Measurements from ENCODE around the gene KLHL29. TPM values are rescaled to one million over a fixed set of nuclear protein-coding genes. Genes with fewer than 3 reads are reported as not detected.

KLHL29 gene
- total and polyA plus RNA-seq, 2 of the 13 experiments (the other 11 are each of a cell fraction or from before 2014, with no cell fraction given) = 0.01 TPM; not detected in 1

DNA sequence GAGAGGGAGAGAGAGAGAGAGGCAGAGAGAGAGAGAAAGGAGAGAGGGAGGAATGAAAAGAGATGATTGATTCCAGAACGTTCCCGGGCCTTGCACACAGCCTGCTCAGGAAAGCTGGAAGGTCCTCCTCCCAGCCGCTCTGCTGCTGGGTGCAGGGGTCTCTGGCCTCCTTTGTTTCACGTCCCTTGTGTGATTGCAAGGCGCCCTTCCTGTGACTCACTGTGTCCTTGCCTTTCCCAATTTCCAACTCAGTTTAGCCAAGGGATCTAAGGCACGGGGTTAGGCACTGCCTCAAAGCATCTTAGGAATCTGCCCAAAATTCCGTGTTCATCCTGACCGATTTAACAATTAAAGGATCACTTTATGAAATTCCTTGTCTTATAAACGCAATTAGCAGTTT, 221.2 kb downstream of the KLHL29 start:
- H3K4me3 ChIP-seq (replicated peaks in 1 of 3; ENCODE audit: insufficient read depth in 1 of 3, low read depth in 2 of 3, low read length in 3 of 3) = no peak overlapping the region
- ATAC-seq = no peak
- peaks cover 4% of the 10 kb centered on the region; the same call in 1 of the 2 replicates for H3K9me3 ChIP-seq (ENCODE audit: low read length)
- no peaks in the 10 kb centered on the region for H4K20me1 ChIP-seq (ENCODE audit: insufficient read depth, low read length)
- H3K27ac ChIP-seq (ENCODE audit: extremely low read length, insufficient read depth, low read length) = no peak overlapping the region
- H3K79me2 ChIP-seq (ENCODE audit: insufficient read depth, low read length) = no peaks in the 10 kb centered on the region
- H3K36me3 ChIP-seq (replicated peaks in 1 of 2; ENCODE audit: control insufficient read depth in 1 of 2, insufficient read depth in 2 of 2, low read length in 2 of 2) = no peaks in the 10 kb centered on the region
- intact Hi-C loops (cut with micrococcal nuclease; ENCODE audit: unreplicated experiment) = no loop called here
- H3K9ac ChIP-seq (ENCODE audit: insufficient read depth, low read depth, low read length) = no peak overlapping the region
- H3K27me3 ChIP-seq (ENCODE audit: control insufficient read depth in 1 of 2, insufficient read depth in 2 of 2, low read length in 2 of 2) = peaks cover 4 to 52% of the 10 kb centered on the region in 2 experiments; a peak in 4 of 5 replicates
- 34% methylated on average over 9 of the region's 9 CpGs for WGBS (ENCODE audit: low lambda C conversion rate)
- BruUV-seq (replicated peaks) = no TSS peak
- no peak overlapping the region for H3K4me2 ChIP-seq (ENCODE audit: low read depth, low read length)
- no peak for TF ChIP-seq ZNF124 (CRISPR knock-in tag; IDR thresholded peaks at IDR 0.05)
- no peak for TF ChIP-seq TGIF2 (CRISPR knock-in tag; IDR thresholded peaks at IDR 0.05)
- TF ChIP-seq, protein P1, sequence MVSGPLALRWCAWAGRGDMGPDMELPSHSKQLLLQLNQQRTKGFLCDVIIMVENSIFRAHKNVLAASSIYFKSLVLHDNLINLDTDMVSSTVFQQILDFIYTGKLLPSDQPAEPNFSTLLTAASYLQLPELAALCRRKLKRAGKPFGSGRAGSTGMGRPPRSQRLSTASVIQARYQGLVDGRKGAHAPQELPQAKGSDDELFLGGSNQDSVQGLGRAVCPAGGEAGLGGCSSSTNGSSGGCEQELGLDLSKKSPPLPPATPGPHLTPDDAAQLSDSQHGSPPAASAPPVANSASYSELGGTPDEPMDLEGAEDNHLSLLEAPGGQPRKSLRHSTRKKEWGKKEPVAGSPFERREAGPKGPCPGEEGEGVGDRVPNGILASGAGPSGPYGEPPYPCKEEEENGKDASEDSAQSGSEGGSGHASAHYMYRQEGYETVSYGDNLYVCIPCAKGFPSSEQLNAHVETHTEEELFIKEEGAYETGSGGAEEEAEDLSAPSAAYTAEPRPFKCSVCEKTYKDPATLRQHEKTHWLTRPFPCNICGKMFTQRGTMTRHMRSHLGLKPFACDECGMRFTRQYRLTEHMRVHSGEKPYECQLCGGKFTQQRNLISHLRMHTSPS (CRISPR knock-in tag; IDR thresholded peaks at IDR 0.05; ENCODE audit: low read depth) = no peak
- TF ChIP-seq ZNF619 (CRISPR knock-in tag; IDR thresholded peaks at IDR 0.05) = no peak
- TF ChIP-seq MYC (CRISPR knock-in tag; IDR thresholded peaks at IDR 0.05; ENCODE audit: borderline replicate concordance) = no peak
- no peak for TF ChIP-seq PHF8 (CRISPR knock-in tag; IDR thresholded peaks at IDR 0.05)
- TF ChIP-seq PATZ1 (CRISPR knock-in tag; IDR thresholded peaks at IDR 0.05) = no peak
- no peak for TF ChIP-seq ONECUT2 (CRISPR knock-in tag; IDR thresholded peaks at IDR 0.05)
- no peak for TF ChIP-seq ZNF75D (CRISPR knock-in tag; IDR thresholded peaks at IDR 0.05; ENCODE audit: borderline replicate concordance)
- no peak for TF ChIP-seq ZNF331 (CRISPR knock-in tag; IDR thresholded peaks at IDR 0.05)
- no peak for TF ChIP-seq GTF3A (CRISPR knock-in tag; conservative IDR thresholded peaks at IDR 0.05)
- TF ChIP-seq, protein P2, sequence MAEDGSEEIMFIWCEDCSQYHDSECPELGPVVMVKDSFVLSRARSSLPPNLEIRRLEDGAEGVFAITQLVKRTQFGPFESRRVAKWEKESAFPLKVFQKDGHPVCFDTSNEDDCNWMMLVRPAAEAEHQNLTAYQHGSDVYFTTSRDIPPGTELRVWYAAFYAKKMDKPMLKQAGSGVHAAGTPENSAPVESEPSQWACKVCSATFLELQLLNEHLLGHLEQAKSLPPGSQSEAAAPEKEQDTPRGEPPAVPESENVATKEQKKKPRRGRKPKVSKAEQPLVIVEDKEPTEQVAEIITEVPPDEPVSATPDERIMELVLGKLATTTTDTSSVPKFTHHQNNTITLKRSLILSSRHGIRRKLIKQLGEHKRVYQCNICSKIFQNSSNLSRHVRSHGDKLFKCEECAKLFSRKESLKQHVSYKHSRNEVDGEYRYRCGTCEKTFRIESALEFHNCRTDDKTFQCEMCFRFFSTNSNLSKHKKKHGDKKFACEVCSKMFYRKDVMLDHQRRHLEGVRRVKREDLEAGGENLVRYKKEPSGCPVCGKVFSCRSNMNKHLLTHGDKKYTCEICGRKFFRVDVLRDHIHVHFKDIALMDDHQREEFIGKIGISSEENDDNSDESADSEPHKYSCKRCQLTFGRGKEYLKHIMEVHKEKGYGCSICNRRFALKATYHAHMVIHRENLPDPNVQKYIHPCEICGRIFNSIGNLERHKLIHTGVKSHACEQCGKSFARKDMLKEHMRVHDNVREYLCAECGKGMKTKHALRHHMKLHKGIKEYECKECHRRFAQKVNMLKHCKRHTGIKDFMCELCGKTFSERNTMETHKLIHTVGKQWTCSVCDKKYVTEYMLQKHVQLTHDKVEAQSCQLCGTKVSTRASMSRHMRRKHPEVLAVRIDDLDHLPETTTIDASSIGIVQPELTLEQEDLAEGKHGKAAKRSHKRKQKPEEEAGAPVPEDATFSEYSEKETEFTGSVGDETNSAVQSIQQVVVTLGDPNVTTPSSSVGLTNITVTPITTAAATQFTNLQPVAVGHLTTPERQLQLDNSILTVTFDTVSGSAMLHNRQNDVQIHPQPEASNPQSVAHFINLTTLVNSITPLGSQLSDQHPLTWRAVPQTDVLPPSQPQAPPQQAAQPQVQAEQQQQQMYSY (CRISPR knock-in tag; IDR thresholded peaks at IDR 0.05) = no peak
- no peak for TF ChIP-seq ZNF883 (CRISPR knock-in tag; IDR thresholded peaks at IDR 0.05; ENCODE audit: not compliant biosample characterization)
- no peaks in the 10 kb centered on the region for H3K4me1 ChIP-seq (ENCODE audit: insufficient read depth, low read length)
- CTCF ChIA-PET (ENCODE audit: low intra/inter-chr PET ratio, low total read pairs) = no interaction called here
- POLR2A ChIA-PET = no interaction called here
- in situ Hi-C loops (cut with HindIII; ENCODE audit: extremely low pct_ligation_motif_present, low pct_unique_long_range_greater_than_20kb) = no loop called here
- DNase-seq (ENCODE audit: low spot score) = no peak
- FAIRE-seq = no peak
- H2AFZ ChIP-seq (ENCODE audit: low read length) = no peak overlapping the region

Data from HepG2 (cell line).